ENCODE measurements around the gene CHN1.
A peak's percentile ranks its signal among the peaks of the same experiment; 100 is the strongest.

Gene CHN1

GRCh38 chr2:175004980-175005732, at the start of gene CHN1:
Gene CHN1 (minus strand): TSS chr2:175005381. CDS start chr2:175004912, 469 bp downstream.
- FAIRE-seq: no peak

GRCh38 chr2:175054340-175054739, 49.2 kb upstream of the CHN1 start:
- no peak for FAIRE-seq

GRCh38 chr2:175049661-175050060, 44.5 kb upstream of the CHN1 start:
- FAIRE-seq: no peak

GRCh38 chr2:175048275-175048674, 43.1 kb upstream of the CHN1 start:
- FAIRE-seq: no peak

GRCh38 chr2:175039490-175039889, 34.3 kb upstream of the CHN1 start:
- FAIRE-seq: no peak

- no peak for FAIRE-seq
These were observed 33.9 kb upstream of the CHN1 start for GRCh38 chr2:175039031-175039430.

- no peak for FAIRE-seq
These were observed 32.8 kb upstream of the CHN1 start for GRCh38 chr2:175037941-175038340.

GRCh38 chr2:175036582-175037018, 31.4 kb upstream of the CHN1 start:
- FAIRE-seq: peak; percentile 72

GRCh38 chr2:175035806-175036205, 30.6 kb upstream of the CHN1 start:
- FAIRE-seq: no peak

- FAIRE-seq: no peak
These were observed 29.5 kb upstream of the CHN1 start for GRCh38 chr2:175034716-175035115.

GRCh38 chr2:175030380-175031271, 25.4 kb upstream of the CHN1 start:
- no peak for FAIRE-seq

GRCh38 chr2:175027755-175028154, 22.6 kb upstream of the CHN1 start:
- FAIRE-seq: no peak

- FAIRE-seq: no peak
These were observed 21.2 kb upstream of the CHN1 start for GRCh38 chr2:175026385-175026784.

GRCh38 chr2:175025946-175026345, 20.8 kb upstream of the CHN1 start:
- no peak for FAIRE-seq

GRCh38 chr2:175025233-175025632, 20.1 kb upstream of the CHN1 start:
- no peak for FAIRE-seq

GRCh38 chr2:175022923-175023322, 17.7 kb upstream of the CHN1 start:
- FAIRE-seq: no peak

- no peak for FAIRE-seq
These were observed 14.6 kb upstream of the CHN1 start for GRCh38 chr2:175019566-175020327.

GRCh38 chr2:175017618-175018414, 12.6 kb upstream of the CHN1 start:
- no peak for FAIRE-seq

GRCh38 chr2:175015340-175015739, 10.2 kb upstream of the CHN1 start:
- no peak for FAIRE-seq

GRCh38 chr2:175012516-175012915, 7.3 kb upstream of the CHN1 start:
- FAIRE-seq: no peak

- FAIRE-seq: no peak
These were observed 6.3 kb upstream of the CHN1 start for GRCh38 chr2:175011505-175011904.

GRCh38 chr2:175010848-175011254, 5.7 kb upstream of the CHN1 start:
- no peak for FAIRE-seq
